Fibroblast of the conjunctiva (primary cell): ENCODE measurements around the gene TBC1D1.
A peak's percentile ranks its signal among the peaks of the same experiment; 100 is the strongest.

Experiments used
- DNase-seq: peaks from one replicate; pipeline ENCODE4 v3.0.0-alpha.2; 2010; ENCODE audit warnings: low read depth

TBC1D1 gene, protein sequence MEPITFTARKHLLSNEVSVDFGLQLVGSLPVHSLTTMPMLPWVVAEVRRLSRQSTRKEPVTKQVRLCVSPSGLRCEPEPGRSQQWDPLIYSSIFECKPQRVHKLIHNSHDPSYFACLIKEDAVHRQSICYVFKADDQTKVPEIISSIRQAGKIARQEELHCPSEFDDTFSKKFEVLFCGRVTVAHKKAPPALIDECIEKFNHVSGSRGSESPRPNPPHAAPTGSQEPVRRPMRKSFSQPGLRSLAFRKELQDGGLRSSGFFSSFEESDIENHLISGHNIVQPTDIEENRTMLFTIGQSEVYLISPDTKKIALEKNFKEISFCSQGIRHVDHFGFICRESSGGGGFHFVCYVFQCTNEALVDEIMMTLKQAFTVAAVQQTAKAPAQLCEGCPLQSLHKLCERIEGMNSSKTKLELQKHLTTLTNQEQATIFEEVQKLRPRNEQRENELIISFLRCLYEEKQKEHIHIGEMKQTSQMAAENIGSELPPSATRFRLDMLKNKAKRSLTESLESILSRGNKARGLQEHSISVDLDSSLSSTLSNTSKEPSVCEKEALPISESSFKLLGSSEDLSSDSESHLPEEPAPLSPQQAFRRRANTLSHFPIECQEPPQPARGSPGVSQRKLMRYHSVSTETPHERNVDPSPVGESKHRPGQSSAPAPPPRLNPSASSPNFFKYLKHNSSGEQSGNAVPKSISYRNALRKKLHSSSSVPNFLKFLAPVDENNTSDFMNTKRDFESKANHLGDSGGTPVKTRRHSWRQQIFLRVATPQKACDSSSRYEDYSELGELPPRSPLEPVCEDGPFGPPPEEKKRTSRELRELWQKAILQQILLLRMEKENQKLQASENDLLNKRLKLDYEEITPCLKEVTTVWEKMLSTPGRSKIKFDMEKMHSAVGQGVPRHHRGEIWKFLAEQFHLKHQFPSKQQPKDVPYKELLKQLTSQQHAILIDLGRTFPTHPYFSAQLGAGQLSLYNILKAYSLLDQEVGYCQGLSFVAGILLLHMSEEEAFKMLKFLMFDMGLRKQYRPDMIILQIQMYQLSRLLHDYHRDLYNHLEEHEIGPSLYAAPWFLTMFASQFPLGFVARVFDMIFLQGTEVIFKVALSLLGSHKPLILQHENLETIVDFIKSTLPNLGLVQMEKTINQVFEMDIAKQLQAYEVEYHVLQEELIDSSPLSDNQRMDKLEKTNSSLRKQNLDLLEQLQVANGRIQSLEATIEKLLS (N-terminal part only)

GRCh38 chr4:37890801-37891259 lies at the start of gene TBC1D1:
TSS of gene TBC1D1 (plus strand) at chr4:37891084. CDS start at chr4:37902096, 11,012 bp downstream.
- DNase-seq = no peak

GRCh38 chr4:37844204-37844603 lies 46.7 kb upstream of the TBC1D1 start:
- no peak for DNase-seq

GRCh38 chr4:37845201-37845600 lies 45.7 kb upstream of the TBC1D1 start:
- DNase-seq = no peak

DNA sequence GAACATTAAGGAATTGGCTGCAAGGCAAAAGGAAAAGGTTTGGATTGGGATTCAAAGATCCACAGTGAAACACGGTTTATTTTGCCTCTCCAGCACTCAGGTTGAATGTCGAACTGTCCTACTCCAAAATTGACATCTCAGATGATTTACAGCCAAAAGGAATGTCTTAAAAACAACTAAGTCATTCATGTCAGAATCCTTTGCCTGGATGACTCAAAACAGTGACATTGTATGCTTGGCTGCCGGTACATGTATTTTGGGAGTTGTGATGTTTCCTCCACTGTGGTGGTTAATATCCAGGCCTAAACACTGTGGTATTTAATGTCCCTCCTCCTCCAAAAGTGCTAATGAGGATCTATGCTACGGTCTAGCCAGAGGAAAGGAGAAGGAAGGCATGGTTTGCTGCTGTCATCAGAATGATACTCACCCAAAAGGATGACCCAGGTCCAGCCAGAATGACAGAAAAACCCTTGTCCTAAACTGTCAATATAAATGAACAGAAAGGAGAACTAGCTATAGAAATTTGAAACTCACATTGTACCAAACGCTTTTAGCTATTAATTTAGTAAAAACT lies 43.5 kb upstream of the TBC1D1 start:
- no peak for DNase-seq

- no peak for DNase-seq
Measured at GRCh38 chr4:37852376-37852775, 38.5 kb upstream of the TBC1D1 start.

- no peak for DNase-seq
Measured at GRCh38 chr4:37858112-37858511, 32.8 kb upstream of the TBC1D1 start.

DNA sequence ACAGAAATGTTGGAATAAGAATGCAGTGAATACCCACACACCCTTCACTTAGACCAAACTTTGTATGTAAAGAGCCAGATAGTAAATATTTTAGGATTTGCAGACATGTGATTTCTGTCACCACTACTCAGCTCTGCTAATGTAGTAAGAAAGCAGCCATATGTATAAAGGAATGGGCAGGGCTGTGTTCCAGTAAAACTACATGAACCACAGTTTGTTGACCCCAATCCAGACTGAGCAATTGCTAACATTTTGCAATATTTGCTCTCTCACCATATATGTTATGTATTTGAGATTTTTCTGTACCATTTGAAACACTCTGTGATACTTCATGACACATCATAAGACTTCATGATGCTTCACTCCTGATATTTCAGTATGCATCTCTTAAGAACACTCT lies 32.0 kb upstream of the TBC1D1 start:
- DNase-seq = no peak

- no peak for DNase-seq
Measured at GRCh38 chr4:37860266-37860665, 30.6 kb upstream of the TBC1D1 start.

DNA sequence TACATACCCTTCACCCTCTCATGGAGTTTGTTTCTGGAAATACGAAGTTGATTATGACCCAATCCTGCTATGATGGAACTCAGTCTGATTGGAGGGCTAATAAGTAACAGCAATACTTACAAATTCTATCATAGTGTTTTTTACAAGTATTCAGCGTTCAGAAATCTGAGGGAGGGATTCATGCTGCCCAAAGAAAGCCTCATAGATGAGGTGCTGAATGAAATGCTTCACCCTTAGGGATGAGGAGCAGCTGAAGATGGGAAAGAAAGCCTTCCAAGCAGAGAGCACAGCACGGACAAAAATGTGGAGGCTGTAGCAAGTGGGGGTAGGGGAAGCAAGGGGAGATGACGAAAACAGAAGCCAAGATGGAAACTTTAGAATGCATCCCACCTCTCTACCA lies 27.9 kb upstream of the TBC1D1 start:
- DNase-seq = no peak

GRCh38 chr4:37864786-37865185 lies 26.1 kb upstream of the TBC1D1 start:
- DNase-seq = no peak

- no peak for DNase-seq
Measured at GRCh38 chr4:37865450-37865849, 25.4 kb upstream of the TBC1D1 start.

DNA sequence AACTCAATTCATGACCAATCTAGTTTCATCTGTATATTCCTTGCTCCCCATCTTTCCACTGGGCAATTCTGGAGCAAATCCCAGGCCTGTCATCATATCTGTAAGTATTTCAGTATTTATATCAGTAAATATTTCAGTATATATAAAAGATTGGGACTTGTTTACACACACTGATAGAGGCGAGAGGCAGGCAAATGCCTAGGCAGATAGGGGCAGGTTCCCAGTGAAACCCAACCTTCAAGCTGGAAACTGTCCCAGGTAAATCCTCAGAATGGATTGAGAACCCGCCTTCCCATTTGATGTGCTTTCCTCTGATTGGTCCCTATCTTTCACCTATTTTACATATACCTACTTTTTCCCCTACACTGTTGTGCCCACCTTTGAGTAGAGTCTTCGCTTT lies 23.8 kb upstream of the TBC1D1 start:
- no peak for DNase-seq

DNA sequence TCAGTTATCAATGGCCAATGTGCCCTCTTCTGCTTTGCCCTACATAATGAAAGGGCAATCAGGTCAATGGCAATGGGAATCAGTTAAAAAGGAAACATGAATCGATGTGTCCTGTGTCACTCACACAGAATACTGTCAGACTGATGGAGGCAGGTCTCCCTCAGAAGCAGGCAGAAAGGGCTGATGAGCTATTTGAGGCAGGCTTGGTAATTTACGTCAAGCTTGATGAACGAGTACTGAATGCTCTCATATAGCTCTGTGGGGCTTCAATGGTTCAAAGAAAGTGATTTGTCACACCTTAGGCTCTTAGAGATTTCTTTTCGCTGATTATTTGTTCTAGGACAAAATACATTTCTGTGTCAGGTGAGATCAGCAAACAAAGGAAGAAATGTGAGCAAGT lies 22.6 kb upstream of the TBC1D1 start:
- DNase-seq = no peak

GRCh38 chr4:37872310-37872988 lies 18.4 kb upstream of the TBC1D1 start:
- DNase-seq = no peak

DNA sequence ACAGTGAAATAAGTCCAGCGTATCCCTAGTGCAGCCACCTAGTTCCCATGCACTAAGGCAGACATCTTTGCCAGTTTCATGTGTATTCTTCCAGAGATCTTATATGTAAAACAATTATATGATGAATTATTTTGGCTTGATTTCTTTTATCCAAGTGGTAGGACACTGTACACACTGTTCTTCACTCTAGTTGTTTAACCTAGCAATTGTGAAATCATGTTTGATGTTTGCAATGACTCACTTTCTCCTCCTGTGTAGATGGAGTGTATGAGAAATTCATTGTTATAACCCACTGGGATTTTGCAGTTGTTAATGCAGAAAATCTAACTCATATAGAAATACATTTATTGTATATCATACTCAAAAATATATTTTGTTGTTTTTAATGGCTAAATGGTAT lies 17.5 kb upstream of the TBC1D1 start:
- peak; percentile 56 for DNase-seq

- no peak for DNase-seq
Measured at GRCh38 chr4:37876156-37876555, 14.7 kb upstream of the TBC1D1 start.

DNA sequence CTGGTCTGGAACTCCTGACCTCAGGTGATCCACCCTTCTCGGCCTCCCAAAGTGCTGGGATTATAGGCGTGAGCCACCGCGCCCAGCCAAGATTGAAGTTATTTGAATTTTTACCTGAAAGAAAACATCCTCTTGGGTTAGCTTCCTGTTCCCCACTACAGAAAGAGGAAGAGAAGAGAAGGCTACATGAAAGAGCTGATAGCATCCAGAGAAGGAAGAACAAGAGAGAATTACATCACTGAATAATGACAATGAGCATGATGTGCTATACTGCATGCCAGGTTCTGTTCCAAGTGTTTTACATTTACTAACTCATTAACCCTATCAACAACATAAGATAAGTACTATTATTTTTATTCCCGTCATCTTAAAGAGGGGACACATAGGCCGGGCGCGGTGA lies 11.5 kb upstream of the TBC1D1 start:
- no peak for DNase-seq

GRCh38 chr4:37881811-37882210 lies 9.1 kb upstream of the TBC1D1 start:
- no peak for DNase-seq

DNA sequence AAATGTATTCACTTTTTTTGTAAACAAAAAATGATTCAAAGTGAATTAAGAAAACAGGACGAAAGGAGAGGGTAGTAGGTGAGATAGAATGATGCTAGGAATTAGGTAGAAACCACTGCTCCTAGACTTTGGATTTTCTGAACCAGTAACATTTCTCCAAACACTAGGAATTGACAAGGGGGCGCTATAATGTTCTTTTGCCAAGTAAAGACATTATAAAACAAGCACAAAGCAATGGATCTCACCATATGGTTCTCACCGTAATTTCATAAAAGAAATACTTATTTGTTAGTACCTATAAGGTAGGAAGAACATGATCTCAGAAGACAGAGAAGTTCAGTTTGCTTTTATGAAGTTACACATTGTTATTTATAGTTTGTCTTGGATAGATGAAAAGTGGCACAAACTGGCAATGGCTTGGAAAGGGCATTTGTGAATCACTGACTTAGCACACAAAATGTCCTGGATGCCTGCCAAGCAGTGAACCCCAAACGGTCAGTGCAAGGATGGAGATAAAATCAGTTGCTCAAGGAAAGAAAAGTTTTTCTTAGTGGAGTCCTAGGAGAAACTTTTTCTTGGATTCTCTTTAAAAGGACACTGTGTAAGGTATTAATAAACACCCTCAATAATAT lies 8.1 kb upstream of the TBC1D1 start:
- no peak for DNase-seq

- DNase-seq = no peak
Measured at GRCh38 chr4:37884855-37885487, 5.9 kb upstream of the TBC1D1 start.
